GM19452 (cell line): ENCODE data around the gene JOSD1.
"Not testable (repeated sequence)": the region's sequence is repeated elsewhere in the genome, so short reads cannot be mapped to it uniquely, and the experiment has no call there.

Experiments used
- ATAC-seq: cut with Tn5 transposase; IDR thresholded peaks from one replicate; pipeline ENCODE4 v1.9.1; 2021; ENCODE audit not compliant: unreplicated experiment

The JOSD1 gene

DNA sequence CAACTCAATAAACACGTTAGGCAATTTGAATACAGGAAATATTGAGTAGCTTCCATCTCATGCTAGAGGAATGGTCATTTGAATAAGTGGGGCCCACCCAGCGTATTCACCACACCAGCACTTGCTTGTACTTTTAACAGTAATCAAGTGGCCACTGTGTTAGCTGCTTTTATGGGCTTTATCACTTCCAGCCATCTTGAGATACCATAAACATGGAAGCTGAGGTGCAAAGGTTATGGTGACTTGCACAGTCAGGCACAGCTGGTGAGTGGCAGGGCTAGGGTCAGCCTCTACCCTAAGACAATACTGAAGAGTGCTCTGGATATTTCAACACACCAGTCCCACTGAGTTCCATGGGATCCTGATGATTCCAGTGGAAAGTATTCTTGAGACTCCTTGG is 6.7 kb downstream of the JOSD1 start:
- no peak for ATAC-seq

DNA sequence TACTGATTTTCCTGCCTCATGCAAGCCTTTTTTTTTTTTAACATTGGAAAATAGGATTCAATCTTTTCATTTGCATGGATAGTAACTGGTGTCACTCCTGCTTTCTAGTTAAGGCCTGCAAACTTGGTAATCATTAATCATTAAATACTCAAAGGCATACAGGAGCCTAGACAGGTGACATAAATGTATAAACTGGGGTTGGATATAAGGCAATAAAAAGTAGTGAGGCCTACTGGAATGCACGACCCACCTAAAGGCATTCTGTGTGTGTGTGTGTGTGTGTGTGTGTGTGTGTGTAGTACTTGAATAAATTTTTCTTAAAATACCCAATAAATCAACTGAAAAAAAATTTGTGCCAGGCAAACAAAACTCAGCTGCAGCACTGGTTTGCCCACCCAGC is 11.1 kb downstream of the JOSD1 start:
- ATAC-seq, result no peak

GRCh38 chr22:38685761-38686160 is 15.0 kb downstream of the JOSD1 start:
- ATAC-seq, result no peak

DNA sequence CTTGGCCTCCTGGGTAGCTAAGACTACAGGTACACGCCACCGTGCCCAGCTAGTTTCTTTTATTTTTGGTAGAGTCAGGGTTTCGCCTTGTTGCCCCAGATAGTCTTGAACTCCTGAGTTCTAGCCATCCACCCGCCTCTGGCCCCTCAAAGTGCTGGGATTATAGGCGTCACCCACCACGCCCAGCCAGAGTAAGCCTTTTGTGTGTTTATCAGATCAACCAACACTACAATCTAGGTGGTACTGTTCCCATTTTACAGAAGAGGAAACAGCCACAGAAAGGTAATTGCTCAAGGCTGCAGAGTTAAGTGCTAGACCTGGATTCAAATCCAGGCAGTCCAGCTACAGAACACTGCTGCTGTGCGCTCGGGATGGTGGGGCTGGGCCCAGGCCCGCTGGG is 15.8 kb downstream of the JOSD1 start:
- ATAC-seq, result no peak

- ATAC-seq, result peak; percentile 93
These were observed 19.0 kb downstream of the JOSD1 start, which contains the start of gene TOMM22 for GRCh38 chr22:38681582-38682335. Gene TOMM22 (plus strand): TSS chr22:38681957. CDS start chr22:38681979, 22 bp downstream.

- no peak for ATAC-seq
These were observed 24.9 kb downstream of the JOSD1 start for GRCh38 chr22:38675833-38676232.

GRCh38 chr22:38674888-38675287 is 25.9 kb downstream of the JOSD1 start:
- no peak for ATAC-seq

GRCh38 chr22:38657045-38657909 is 43.5 kb downstream of the JOSD1 start:
- ATAC-seq, result no peak

DNA sequence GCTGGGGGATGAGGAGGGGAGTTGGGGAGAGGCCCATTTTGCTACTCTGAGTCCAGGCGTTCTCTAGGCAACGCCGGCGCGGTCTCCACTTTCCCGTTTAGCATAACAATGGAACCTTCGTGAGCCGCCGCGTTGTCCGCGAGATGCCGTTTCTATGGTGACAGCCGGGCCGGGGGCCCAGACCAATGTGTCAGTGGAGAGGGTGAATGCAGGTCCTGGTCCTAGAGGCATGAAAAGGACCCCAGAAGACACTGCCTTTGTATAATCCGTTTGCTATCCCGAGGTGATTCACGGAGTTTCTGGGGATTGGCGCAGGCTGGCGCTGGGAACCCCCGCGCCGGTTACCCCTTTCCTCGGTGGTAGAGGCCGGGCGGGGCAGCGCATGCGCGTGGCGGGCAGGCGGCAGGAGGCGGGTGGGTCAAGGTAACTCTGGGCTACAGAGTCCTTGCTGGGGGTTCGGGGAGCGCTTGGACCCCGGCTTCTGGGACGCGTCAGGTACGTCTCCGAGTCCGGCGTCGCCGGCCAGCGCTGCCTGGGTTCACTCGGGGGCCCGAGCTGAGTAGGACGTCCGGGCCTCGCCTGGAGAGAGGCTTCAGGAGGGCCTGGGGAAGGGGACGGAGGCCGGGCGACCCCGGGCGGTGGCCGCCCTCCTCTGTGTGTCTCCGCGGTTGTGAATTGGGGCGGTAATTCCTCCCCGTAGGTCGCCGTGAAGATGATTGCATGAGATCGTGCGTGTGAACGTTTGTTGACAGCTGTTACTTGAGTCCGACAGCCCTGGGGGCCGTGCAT is 44.3 kb downstream of the JOSD1 start, which contains the start of the genes CBY1 and FAM227A:
Gene CBY1, plus strand, starts transcription at position 383 of the 789 bp plus-strand sequence. CDS start 11,417 bp downstream, outside the sequence.
Gene FAM227A, minus strand, starts transcription at position 137 of the 789 bp plus-strand sequence. CDS start 6,224 bp downstream, outside the sequence.
- ATAC-seq, result peak; percentile 69

- no peak for ATAC-seq
These were observed 45.1 kb downstream of the JOSD1 start for GRCh38 chr22:38655519-38656255.

DNA sequence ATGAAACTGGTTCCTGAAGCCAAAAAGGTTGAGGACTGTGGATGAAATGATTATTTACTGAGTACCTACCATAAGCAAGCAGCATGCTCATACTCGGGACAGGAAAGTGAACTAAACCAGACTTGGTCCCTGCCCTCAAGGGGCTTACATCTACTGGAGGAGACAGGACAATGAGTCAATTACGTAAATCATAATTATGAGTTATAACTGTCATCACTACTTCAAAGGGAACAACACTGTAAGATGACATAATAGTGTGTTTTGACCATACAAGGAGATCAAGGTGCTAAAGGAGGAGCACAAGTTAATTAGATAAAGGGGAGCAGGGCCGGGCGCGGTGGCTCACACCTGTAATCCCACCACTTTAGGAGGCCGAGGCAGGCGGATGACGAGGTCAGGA is 47.0 kb downstream of the JOSD1 start:
- ATAC-seq, result no peak

GRCh38 chr22:38652859-38653258 is 47.9 kb downstream of the JOSD1 start:
- ATAC-seq, result no peak

DNA sequence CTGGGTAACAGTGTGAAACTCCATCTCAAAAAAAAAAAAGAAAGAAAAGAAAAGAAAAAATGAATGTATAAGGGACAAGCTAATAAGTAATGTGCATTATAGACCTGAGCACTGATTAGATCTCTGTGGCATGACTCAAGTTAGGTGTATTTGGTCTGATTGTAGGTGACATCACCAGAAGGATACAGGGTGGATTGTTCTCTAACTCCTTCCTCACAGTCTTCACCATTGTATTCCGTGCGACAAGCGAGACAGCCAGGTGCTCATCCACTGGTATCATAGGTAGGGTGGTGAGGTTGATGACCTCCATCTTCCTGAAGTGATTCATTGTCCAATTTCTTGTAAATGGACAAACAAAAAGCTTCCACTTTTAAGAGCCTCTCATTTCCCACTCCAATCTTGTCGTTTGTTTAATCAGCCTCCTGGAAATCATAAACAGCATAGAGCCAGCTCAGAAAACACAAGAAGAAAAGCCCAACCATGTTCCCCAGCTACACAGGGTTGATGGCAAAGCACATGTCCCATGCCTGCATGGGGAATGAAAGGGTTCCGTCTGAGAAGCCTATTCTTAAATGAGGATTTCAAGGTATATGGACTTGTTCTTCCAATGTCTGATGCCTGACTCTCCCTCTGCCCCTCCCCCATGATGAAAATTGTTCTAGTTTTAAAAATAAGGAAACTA is 50.8 kb downstream of the JOSD1 start:
- ATAC-seq, result no peak

DNA sequence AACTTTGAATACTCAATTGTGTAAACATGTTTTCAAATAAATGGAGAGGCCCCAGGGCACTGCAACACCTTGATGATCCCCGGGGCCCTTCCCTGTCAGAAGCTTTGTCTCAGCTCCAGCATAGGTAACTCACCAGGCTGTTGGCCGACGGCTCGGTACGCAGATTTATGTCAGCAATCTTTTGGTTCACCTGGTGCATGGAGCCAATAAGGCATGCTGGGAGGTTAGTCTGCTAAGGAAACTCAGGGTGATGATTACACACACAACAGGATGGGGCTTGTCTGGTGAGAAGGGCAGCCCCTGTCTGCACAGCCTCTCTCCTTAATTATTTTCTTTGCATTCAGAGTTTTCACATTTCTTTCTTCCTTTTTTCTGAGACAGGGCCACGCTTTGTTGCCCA is 55.3 kb downstream of the JOSD1 start:
- ATAC-seq, result no peak

DNA sequence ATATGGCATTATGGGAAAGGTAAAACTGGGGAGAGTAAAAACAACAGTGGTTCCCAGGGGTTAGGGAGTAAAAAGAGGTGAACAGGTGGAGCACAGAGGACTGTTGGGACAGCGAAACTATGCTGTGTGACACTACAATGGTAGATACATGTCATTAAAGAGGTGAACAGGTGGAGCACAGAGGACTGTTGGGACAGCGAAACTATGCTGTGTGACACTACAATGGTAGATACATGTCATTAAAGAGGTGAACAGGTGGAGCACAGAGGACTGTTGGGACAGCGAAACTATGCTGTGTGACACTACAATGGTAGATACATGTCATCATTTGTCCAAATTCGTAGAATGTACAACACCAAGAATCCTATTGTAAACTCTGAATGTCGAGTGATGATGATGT is 56.5 kb downstream of the JOSD1 start:
- not testable (repeated sequence) for ATAC-seq

DNA sequence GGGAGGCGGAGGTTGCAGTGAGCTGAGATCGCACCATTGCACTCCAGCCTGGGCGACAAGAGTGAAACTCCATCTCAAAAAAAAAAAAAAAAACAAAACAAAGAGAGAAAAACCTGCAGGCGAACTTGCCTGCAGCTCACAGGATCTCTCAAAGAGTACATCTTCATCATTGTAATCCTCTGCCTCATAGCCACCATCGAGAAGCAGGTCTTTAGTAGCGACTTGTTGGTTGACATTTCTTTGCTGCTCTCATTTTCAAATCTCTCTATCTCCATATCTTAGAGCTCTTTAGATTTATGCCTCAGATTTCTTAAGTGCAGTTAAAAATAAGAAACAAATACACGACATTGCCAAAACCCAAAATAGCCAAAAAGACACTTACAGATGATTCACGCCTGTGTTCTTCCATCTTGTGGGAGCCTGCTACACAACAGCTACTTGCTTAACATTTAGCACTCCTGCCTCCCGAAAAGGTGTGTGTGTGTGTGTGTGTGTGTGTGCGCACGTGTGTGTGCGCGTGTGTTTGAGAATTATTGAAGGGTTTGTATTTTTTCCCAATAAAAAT is 59.2 kb downstream of the JOSD1 start:
- ATAC-seq, result no peak

GRCh38 chr22:38638728-38639127 is 62.0 kb downstream of the JOSD1 start:
- no peak for ATAC-seq

- ATAC-seq, result no peak
These were observed 62.5 kb downstream of the JOSD1 start for GRCh38 chr22:38638216-38638615.
